ENCODE measurements around the gene THBS2.

DNA sequence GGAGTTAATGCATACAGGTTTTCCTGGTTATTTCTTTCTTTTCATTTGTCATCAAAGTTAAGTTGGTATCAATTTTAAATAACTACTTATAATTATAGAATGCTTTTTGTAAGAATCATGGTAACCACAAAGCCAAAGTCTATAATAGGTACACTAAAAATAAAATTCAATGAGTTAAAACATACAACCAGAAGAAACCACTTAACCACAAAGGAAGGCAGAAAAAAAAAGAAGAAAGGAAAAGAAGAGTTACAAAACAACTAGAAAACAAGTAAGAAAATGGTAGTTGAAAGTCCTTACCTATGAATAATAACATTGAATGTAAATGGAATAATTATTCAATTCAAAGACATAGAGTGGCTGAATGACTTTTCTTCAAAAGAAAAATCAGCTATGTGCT is 45.6 kb downstream of the THBS2 start:
- TF ChIP-seq POLR2A (IDR thresholded peaks at IDR 0.05) (no peak), EP300 (IDR thresholded peaks at IDR 0.05) (no peak)
- TF ChIP-seq, protein P1, sequence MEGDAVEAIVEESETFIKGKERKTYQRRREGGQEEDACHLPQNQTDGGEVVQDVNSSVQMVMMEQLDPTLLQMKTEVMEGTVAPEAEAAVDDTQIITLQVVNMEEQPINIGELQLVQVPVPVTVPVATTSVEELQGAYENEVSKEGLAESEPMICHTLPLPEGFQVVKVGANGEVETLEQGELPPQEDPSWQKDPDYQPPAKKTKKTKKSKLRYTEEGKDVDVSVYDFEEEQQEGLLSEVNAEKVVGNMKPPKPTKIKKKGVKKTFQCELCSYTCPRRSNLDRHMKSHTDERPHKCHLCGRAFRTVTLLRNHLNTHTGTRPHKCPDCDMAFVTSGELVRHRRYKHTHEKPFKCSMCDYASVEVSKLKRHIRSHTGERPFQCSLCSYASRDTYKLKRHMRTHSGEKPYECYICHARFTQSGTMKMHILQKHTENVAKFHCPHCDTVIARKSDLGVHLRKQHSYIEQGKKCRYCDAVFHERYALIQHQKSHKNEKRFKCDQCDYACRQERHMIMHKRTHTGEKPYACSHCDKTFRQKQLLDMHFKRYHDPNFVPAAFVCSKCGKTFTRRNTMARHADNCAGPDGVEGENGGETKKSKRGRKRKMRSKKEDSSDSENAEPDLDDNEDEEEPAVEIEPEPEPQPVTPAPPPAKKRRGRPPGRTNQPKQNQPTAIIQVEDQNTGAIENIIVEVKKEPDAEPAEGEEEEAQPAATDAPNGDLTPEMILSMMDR (IDR thresholded peaks at IDR 0.05) = no peak

Measured in ovary (tissue), 3 donors.